Smooth muscle cell (in vitro differentiated cells): Measurements from ENCODE around the gene VIPR2. TPM values are rescaled to one million over a fixed set of nuclear protein-coding genes. Genes with fewer than 3 reads are reported as not detected.

Experiments used
- DNase-seq: peaks from one replicate; lab custom pipeline; 2025; ENCODE audit not compliant: unreplicated experiment; lab: John Stamatoyannopoulos, UW
- H2AFZ ChIP-seq: fragments of 200-600 bp; sonication (generic); 2 replicates; pipeline ENCODE4 v1.6.0; 2016; ENCODE audit warnings: antibody characterized with exemption, low read depth, mild to moderate bottlenecking
- H3F3A ChIP-seq: fragments of 200-600 bp; sonication (generic); 2 replicates; pipeline ENCODE4 v1.6.0; 2017; ENCODE audit warnings: antibody characterized with exemption, low read depth
- H3K27ac ChIP-seq: fragments of 200-600 bp; sonication (generic); 2 replicates; pipeline ENCODE4 v1.5.1; 2016; ENCODE audit warnings: low read depth, mild to moderate bottlenecking
- H3K27me3 ChIP-seq: fragments of 200-600 bp; sonication (generic); 2 replicates; pipeline ENCODE4 v1.6.1; 2016; ENCODE audit warnings: low read depth, mild to moderate bottlenecking
- H3K36me3 ChIP-seq: fragments of 200-600 bp; sonication (generic); 2 replicates; pipeline ENCODE4 v1.5.1; 2016; ENCODE audit warnings: low read depth
- H3K4me1 ChIP-seq: fragments of 200-600 bp; sonication (generic); 2 replicates; pipeline ENCODE4 v1.5.1; 2016; ENCODE audit warnings: low read depth
- H3K4me2 ChIP-seq: fragments of 200-600 bp; sonication (generic); 2 replicates; pipeline ENCODE4 v1.6.0; 2016; ENCODE audit warnings: mild to moderate bottlenecking
- H3K4me3 ChIP-seq: fragments of 200-600 bp; sonication (generic); 2 replicates; pipeline ENCODE4 v1.5.1; 2016; ENCODE audit warnings: mild to moderate bottlenecking
- H3K79me2 ChIP-seq: fragments of 200-600 bp; sonication (generic); 2 replicates; pipeline ENCODE4 v1.6.0; 2016; ENCODE audit warnings: low read depth, mild to moderate bottlenecking
- H3K9ac ChIP-seq: fragments of 200-600 bp; sonication (generic); 2 replicates; pipeline ENCODE4 v1.6.0; 2016; ENCODE audit warnings: low read depth
- H3K9me3 ChIP-seq: fragments of 200-600 bp; sonication (generic); replicated peaks from 2 replicates; pipeline ENCODE4 v1.5.1; 2016; ENCODE audit warnings: low read depth
- H4K20me1 ChIP-seq: fragments of 200-600 bp; sonication (generic); 2 replicates; pipeline ENCODE4 v1.6.0; 2016; ENCODE audit warnings: low read depth
- CTCF ChIP-seq: fragments of 200-600 bp; sonication (generic); IDR thresholded peaks from 2 replicates; pipeline ENCODE4 v1.5.1; 2017; ENCODE audit warnings: borderline replicate concordance, mild to moderate bottlenecking, antibody characterized with exemption; ENCODE audit not compliant: insufficient read depth, poor library complexity, severe bottlenecking
- WGBS: methylation state at CpG from one replicate; pipeline ENCODE4 v1.1.7; 2016; ENCODE audit warnings: low lambda C conversion rate; 5-methylcytosine and 5-hydroxymethylcytosine counted together
- polyA plus RNA-seq: library from polyadenylated mRNA; unstranded; fragments of >200 nt; fragmentation: Nextera tagmentation; extraction: Ambion mirVana; gene quantifications from 2 replicates; pipeline ENCODE4 v1.2.1, GENCODE V29; 2016
- total RNA-seq: library from RNA; depleted of rRNA; stranded (reverse); fragments of >200 nt; gene quantifications from 2 replicates; pipeline ENCODE4 v1.2.3, GENCODE V29; 2014

Gene VIPR2
- total and polyA plus RNA-seq, 2 experiments from 2014 or later = not detected

GRCh38 chr7:159099711-159100231, 44.9 kb downstream of the VIPR2 start:
- Histone ChIP-seq H3K27me3 (no peaks in the 10 kb centered on the region), H4K20me1 (no peaks in the 10 kb centered on the region), H3K4me3 (no peak overlapping the region), H2AFZ (no peak overlapping the region), H3F3A (no peaks in the 10 kb centered on the region), H3K79me2 (no peaks in the 10 kb centered on the region), H3K27ac (no peak overlapping the region), H3K9ac (no peak overlapping the region), H3K9me3 (no peaks in the 10 kb centered on the region), H3K4me1 (no peaks in the 10 kb centered on the region), H3K4me2 (no peak overlapping the region), H3K36me3 (no peaks in the 10 kb centered on the region)
- DNase-seq = no peak
- 90% methylated on average over 10 of the region's 10 CpGs for WGBS
- TF ChIP-seq CTCF = no peak

- no peak overlapping the region for H2AFZ ChIP-seq
- no peak for DNase-seq
Measured at GRCh38 chr7:159098811-159099655, 45.6 kb downstream of the VIPR2 start.

GRCh38 chr7:159098424-159098786, 46.3 kb downstream of the VIPR2 start:
- TF ChIP-seq CTCF = no peak
- H3K27me3 ChIP-seq = no peaks in the 10 kb centered on the region
- DNase-seq = no peak
- no peak overlapping the region for H2AFZ ChIP-seq
- H3K9ac ChIP-seq = no peak overlapping the region
- H3K4me2 ChIP-seq = no peak overlapping the region
- H3F3A ChIP-seq = no peaks in the 10 kb centered on the region
- H3K27ac ChIP-seq = no peak overlapping the region
- H3K36me3 ChIP-seq = no peaks in the 10 kb centered on the region
- H4K20me1 ChIP-seq = no peaks in the 10 kb centered on the region
- H3K4me3 ChIP-seq = no peak overlapping the region
- no peaks in the 10 kb centered on the region for H3K4me1 ChIP-seq
- no peaks in the 10 kb centered on the region for H3K79me2 ChIP-seq
- no peaks in the 10 kb centered on the region for H3K9me3 ChIP-seq
- 83% methylated on average over 6 of the region's 6 CpGs for WGBS

More at GRCh38 chr7:159098811-159099655, 45.6 kb downstream of the VIPR2 start:
- Histone ChIP-seq H3F3A (no peaks in the 10 kb centered on the region), H3K27ac (no peak overlapping the region), H3K79me2 (no peaks in the 10 kb centered on the region), H3K27me3 (no peaks in the 10 kb centered on the region), H3K4me3 (no peak overlapping the region), H4K20me1 (no peaks in the 10 kb centered on the region), H3K9me3 (no peaks in the 10 kb centered on the region), H3K36me3 (no peaks in the 10 kb centered on the region), H3K4me2 (no peak overlapping the region), H3K9ac (no peak overlapping the region), H3K4me1 (no peaks in the 10 kb centered on the region)
- TF ChIP-seq CTCF = no peak
- 79% methylated on average over 22 of the region's 22 CpGs for WGBS
